Keratinocyte (primary cell): Measurements from ENCODE around the gene ATXN2. TPM values are rescaled to one million over a fixed set of nuclear protein-coding genes. Genes with fewer than 3 reads are reported as not detected.

Experiments used
- DNase-seq: peaks from one replicate; pipeline ENCODE4 v3.0.0-alpha.2; 2011; ENCODE audit warnings: low read depth, missing footprints, low spot score
- FAIRE-seq: peaks from 2 replicates; lab custom pipeline; 2011; peaks lifted over from hg19 to GRCh38; lab: Jason Lieb, UNC
- H2AFZ ChIP-seq: 2 replicates; pipeline ENCODE4 v1.6.0; 2012; ENCODE audit warnings: low read length, control low read depth, inconsistent platforms; ENCODE audit not compliant: control insufficient read depth
- H3K27ac ChIP-seq: 2 replicates; pipeline ENCODE4 v1.5.1; 2011; ENCODE audit warnings: low read length; ENCODE audit not compliant: control insufficient read depth, insufficient read depth
- H3K27me3 ChIP-seq: 3 replicates; pipeline ENCODE4 v1.6.0; 2011; ENCODE audit warnings: low read length; ENCODE audit not compliant: control insufficient read depth, insufficient read depth; ENCODE audit errors: extremely low read depth
- H3K36me3 ChIP-seq, 2 experiments: 2 replicates in 1 of 2; 3 replicates in 1 of 2; pipeline ENCODE4 v1.5.1; 2011; ENCODE audit warnings: low read length in 2 of 2, mild to moderate bottlenecking in 1 of 2; ENCODE audit not compliant: control insufficient read depth in 2 of 2, insufficient read depth in 2 of 2; ENCODE audit errors: extremely low read depth in 1 of 2
- H3K4me1 ChIP-seq: 3 replicates; pipeline ENCODE4 v1.5.1; 2011; ENCODE audit warnings: low read length; ENCODE audit not compliant: control insufficient read depth, insufficient read depth; ENCODE audit errors: extremely low read depth
- H3K4me2 ChIP-seq: 3 replicates; pipeline ENCODE4 v1.6.0; 2011; ENCODE audit warnings: low read depth, low read length; ENCODE audit not compliant: control insufficient read depth, insufficient read depth; ENCODE audit errors: extremely low read depth
- H3K4me3 ChIP-seq, 3 experiments: fragments of 200-600 bp in 1 of 3; sonication (generic) in 1 of 3; 2 replicates in 2 of 3; 3 replicates in 1 of 3; pipeline ENCODE4 v1.5.1; 2011 to 2016; ENCODE audit warnings: low read length in 3 of 3, mild to moderate bottlenecking in 3 of 3, control low read depth in 2 of 3, inconsistent platforms in 1 of 3, low read depth in 1 of 3, mixed read lengths in 1 of 3, mixed run types in 1 of 3, moderate library complexity in 1 of 3; ENCODE audit not compliant: control insufficient read depth in 2 of 3, insufficient read depth in 2 of 3; ENCODE audit errors: extremely low read depth in 1 of 3
- H3K79me2 ChIP-seq: 2 replicates; pipeline ENCODE4 v1.6.0; 2012; ENCODE audit warnings: low read length; ENCODE audit not compliant: control insufficient read depth, insufficient read depth
- H3K9ac ChIP-seq: 3 replicates; pipeline ENCODE4 v1.6.0; 2011; ENCODE audit warnings: low read length; ENCODE audit not compliant: control insufficient read depth, insufficient read depth; ENCODE audit errors: extremely low read depth
- H3K9me1 ChIP-seq: 3 replicates; pipeline ENCODE4 v1.6.0; 2011; ENCODE audit warnings: low read length; ENCODE audit not compliant: control insufficient read depth, insufficient read depth; ENCODE audit errors: extremely low read depth
- H3K9me3 ChIP-seq: 2 replicates; pipeline ENCODE4 v1.5.1; 2012; ENCODE audit warnings: low read depth, low read length; ENCODE audit not compliant: control insufficient read depth
- H4K20me1 ChIP-seq: 3 replicates; pipeline ENCODE4 v1.6.0; 2011; ENCODE audit warnings: low read length; ENCODE audit not compliant: control insufficient read depth, insufficient read depth; ENCODE audit errors: extremely low read depth
- EZH2 ChIP-seq: IDR thresholded peaks from one replicate; pipeline ENCODE4 v1.6.1; 2012; ENCODE audit warnings: inconsistent platforms, mild to moderate bottlenecking, low read length, moderate library complexity
- dilution Hi-C: fragments of 300-500 bp; cut with MboI; formaldehyde crosslinking; loops from one replicate; pipeline ENCODE4 v1.7.0; 2020; ENCODE audit warnings: low sequenced_read_pairs; ENCODE audit not compliant: extremely low pct_ligation_motif_present
- polyA plus RNA-seq, 5 experiments: library from polyadenylated mRNA; depleted of rRNA in 3 of 5; stranded (reverse) in 3 of 5; stranded (forward) in 1 of 5; unstranded in 1 of 5; fragments of >200 nt; gene quantifications; 1 replicate in 1 of 5; 2 replicates in 3 of 5; 3 replicates in 1 of 5; pipeline versions ENCODE4 v1.2.1 to v1.2.3, GENCODE V29; 2011 to 2012; ENCODE audit warnings: missing spikeins in 2 of 5, low read depth in 1 of 5, low replicate concordance in 1 of 5
- TF ChIP-seq, protein P1 (sequence below), 3 experiments: IDR thresholded peaks in 1 of 3; conservative IDR thresholded peaks in 1 of 3; optimal IDR thresholded peaks in 1 of 3; 2 replicates in 2 of 3; 3 replicates in 1 of 3; pipeline versions ENCODE3 to v1.5.1; 2011; ENCODE audit warnings: low read length in 3 of 3, mild to moderate bottlenecking in 3 of 3, moderate library complexity in 2 of 3, control low read depth in 1 of 3, inconsistent platforms in 1 of 3; ENCODE audit not compliant: insufficient read depth in 2 of 3; ENCODE audit errors: extremely low read depth in 1 of 3

The ATXN2 gene
- polyA plus RNA-seq, 1 donor (not counting 4 experiments of a cell fraction or from before 2014, with no cell fraction given) = 19.6 TPM

DNA sequence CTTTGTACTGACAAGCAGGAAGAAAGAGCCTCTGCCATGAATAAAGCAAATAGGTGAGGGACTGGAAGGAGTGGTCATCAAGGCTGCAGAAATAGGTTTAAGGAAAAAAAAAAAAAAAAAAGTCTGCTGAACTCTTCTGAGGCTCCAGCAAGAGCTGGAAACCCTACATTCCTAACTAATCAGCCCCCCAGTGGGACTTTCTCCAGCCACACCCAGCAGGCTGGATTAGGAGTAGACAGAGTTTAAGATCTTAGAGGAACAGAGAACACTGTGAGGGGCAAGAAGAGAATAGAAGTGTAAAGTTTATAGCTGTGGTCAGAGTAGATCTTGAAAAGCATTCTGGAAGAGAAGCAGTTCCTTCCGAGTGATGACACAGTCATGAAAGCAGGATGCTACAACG, 66.4 kb downstream of the ATXN2 start:
- H3K9me3 ChIP-seq = no peaks in the 10 kb centered on the region
- no peaks in the 10 kb centered on the region for H3K79me2 ChIP-seq
- no peaks in the 10 kb centered on the region for H3K9me1 ChIP-seq
- H2AFZ ChIP-seq = no peak overlapping the region
- no peaks in the 10 kb centered on the region for H3K27me3 ChIP-seq
- FAIRE-seq = no peak
- H3K36me3 ChIP-seq = peaks cover 5 to 14% of the 10 kb centered on the region in 2 experiments
- no peaks in the 10 kb centered on the region for H3K4me1 ChIP-seq
- no peak for DNase-seq
- TF ChIP-seq EZH2 = no peak
- TF ChIP-seq, protein P1, sequence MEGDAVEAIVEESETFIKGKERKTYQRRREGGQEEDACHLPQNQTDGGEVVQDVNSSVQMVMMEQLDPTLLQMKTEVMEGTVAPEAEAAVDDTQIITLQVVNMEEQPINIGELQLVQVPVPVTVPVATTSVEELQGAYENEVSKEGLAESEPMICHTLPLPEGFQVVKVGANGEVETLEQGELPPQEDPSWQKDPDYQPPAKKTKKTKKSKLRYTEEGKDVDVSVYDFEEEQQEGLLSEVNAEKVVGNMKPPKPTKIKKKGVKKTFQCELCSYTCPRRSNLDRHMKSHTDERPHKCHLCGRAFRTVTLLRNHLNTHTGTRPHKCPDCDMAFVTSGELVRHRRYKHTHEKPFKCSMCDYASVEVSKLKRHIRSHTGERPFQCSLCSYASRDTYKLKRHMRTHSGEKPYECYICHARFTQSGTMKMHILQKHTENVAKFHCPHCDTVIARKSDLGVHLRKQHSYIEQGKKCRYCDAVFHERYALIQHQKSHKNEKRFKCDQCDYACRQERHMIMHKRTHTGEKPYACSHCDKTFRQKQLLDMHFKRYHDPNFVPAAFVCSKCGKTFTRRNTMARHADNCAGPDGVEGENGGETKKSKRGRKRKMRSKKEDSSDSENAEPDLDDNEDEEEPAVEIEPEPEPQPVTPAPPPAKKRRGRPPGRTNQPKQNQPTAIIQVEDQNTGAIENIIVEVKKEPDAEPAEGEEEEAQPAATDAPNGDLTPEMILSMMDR (optimal IDR thresholded peaks at IDR 0.05 in 1 of 3, IDR thresholded peaks at IDR 0.05 in 1 of 3, conservative IDR thresholded peaks at IDR 0.05 in 1 of 3; ENCODE audit: extremely low read depth in 1 of 3, insufficient read depth in 2 of 3, low read length in 3 of 3) = no peak
- no peak overlapping the region for H3K4me2 ChIP-seq
- H3K27ac ChIP-seq = no peak overlapping the region
- no peak overlapping the region for H3K4me3 ChIP-seq
- dilution Hi-C loops = no loop called here
- H3K9ac ChIP-seq = no peak overlapping the region
- H4K20me1 ChIP-seq = no peaks in the 10 kb centered on the region

DNA sequence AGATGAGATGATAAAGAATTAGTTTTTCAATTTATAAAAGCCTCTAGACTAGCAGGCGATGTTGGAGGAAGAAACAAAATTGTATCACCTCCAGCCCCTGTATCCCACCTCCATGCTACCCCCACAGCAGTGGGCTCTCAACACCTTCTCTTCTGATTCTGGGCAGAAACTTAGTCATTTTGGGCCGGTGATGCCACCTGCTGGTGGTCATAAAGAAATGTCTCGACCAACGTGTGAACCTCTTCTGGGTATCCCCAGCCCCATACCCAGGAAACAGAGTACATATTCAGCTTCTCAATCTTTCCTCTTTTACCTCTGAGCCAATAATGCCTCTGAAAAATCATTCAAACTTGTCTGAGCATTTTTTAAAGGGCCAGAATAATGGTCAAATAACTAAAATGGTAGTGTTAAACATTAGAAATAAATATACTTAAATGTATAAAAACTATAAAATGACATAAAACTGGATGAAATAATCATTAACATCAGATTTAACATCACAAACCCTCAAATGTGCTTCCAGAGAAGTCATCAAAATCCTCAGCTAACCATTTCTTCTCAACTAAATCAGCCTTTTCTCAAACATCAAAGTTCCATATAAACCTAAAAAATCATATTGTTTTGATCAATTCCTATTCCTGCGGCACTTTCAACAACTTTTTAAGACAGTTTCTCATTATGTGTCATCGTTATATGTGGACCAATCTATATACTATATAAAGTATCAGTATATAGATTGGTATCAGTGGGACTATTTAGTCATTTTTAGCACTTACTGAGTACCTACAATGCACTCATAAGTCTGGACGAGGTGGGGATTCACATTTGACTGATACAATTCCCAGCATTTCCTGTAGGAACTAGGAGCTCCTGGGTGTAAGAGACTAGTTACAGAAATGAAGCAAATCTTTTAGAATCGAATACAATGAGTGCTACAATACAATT, 69.4 kb downstream of the ATXN2 start:
- H3K79me2 ChIP-seq = peaks cover 4% of the 10 kb centered on the region
- H3K36me3 ChIP-seq = peaks cover 11 to 23% of the 10 kb centered on the region in 2 experiments
- DNase-seq (no peak), FAIRE-seq (peak; percentile 20)
- no peak overlapping the region for H3K4me3 ChIP-seq
- no peaks in the 10 kb centered on the region for H3K4me1 ChIP-seq
- H4K20me1 ChIP-seq = no peaks in the 10 kb centered on the region
- H3K27ac ChIP-seq = no peak overlapping the region
- TF ChIP-seq, protein P1 (optimal IDR thresholded peaks at IDR 0.05 in 1 of 3, IDR thresholded peaks at IDR 0.05 in 1 of 3, conservative IDR thresholded peaks at IDR 0.05 in 1 of 3; ENCODE audit: extremely low read depth in 1 of 3, insufficient read depth in 2 of 3, low read length in 3 of 3) = peak; percentile 63 to 76 (median 74)
- no peak for TF ChIP-seq EZH2
- H3K9me3 ChIP-seq = no peaks in the 10 kb centered on the region
- no peaks in the 10 kb centered on the region for H3K27me3 ChIP-seq
- no peak overlapping the region for H2AFZ ChIP-seq
- dilution Hi-C loops = no loop called here
- H3K9ac ChIP-seq = no peak overlapping the region
- H3K9me1 ChIP-seq = no peaks in the 10 kb centered on the region
- H3K4me2 ChIP-seq = no peak overlapping the region
